HepG2 (cell line): ENCODE measurements around the gene CAMK2G. TPM values are rescaled to one million over a fixed set of nuclear protein-coding genes. Genes with fewer than 3 reads are reported as not detected.

Experiments used
- FOSL1 ChIP-seq: sonication (generic); formaldehyde crosslinking; IDR thresholded peaks from 2 replicates; pipeline ENCODE4 v1.9.0; 2021; ENCODE audit warnings: missing genetic modification reagents, borderline replicate concordance
- FOXO1 ChIP-seq: sonication (generic); formaldehyde crosslinking; IDR thresholded peaks from 2 replicates; pipeline ENCODE4 v1.4.0; 2020; ENCODE audit warnings: missing genetic modification reagents
- HNF4A ChIP-seq: sonication (generic); formaldehyde crosslinking; IDR thresholded peaks from 2 replicates; pipeline ENCODE4 v1.4.0; 2020; ENCODE audit warnings: missing genetic modification reagents
- NONO ChIP-seq, 2 experiments: fragments of 450-650 bp in 1 of 2; sonication (generic) in 1 of 2; formaldehyde crosslinking in 1 of 2; IDR thresholded peaks in 1 of 2; conservative IDR thresholded peaks in 1 of 2; 2 replicates each; pipeline versions ENCODE4 v1.6.1 to v1.8.0; 2017 to 2022; ENCODE audit warnings: mild to moderate bottlenecking in 1 of 2, missing genetic modification reagents in 1 of 2, moderate library complexity in 1 of 2
- POLR2A ChIP-seq, 2 experiments: IDR thresholded peaks; 2 replicates each; pipeline ENCODE4 v1.6.1; 2011; ENCODE audit warnings: low read depth in 2 of 2, low read length in 2 of 2, mild to moderate bottlenecking in 1 of 2, moderate library complexity in 1 of 2; ENCODE audit not compliant: insufficient read depth in 1 of 2
- SRSF9 ChIP-seq: fragments of 200-400 bp; formaldehyde crosslinking; IDR thresholded peaks from 2 replicates; pipeline ENCODE4 v1.6.1; 2018; ENCODE audit warnings: borderline replicate concordance, mild to moderate bottlenecking, low read depth, low read length; ENCODE audit not compliant: insufficient read depth, poor library complexity, severe bottlenecking
- ZNF10 ChIP-seq: sonication (generic); formaldehyde crosslinking; IDR thresholded peaks from 2 replicates; pipeline ENCODE4 v1.4.0; 2020; ENCODE audit warnings: mild to moderate bottlenecking, low read depth, missing genetic modification reagents, borderline replicate concordance
- ZNF143 ChIP-seq: sonication (generic); formaldehyde crosslinking; IDR thresholded peaks from 2 replicates; pipeline ENCODE4 v1.4.0; 2020; ENCODE audit warnings: missing genetic modification reagents
- ZNF333 ChIP-seq: sonication (generic); formaldehyde crosslinking; IDR thresholded peaks from 2 replicates; pipeline ENCODE4 v1.4.0; 2020; ENCODE audit warnings: mild to moderate bottlenecking, missing genetic modification reagents, borderline replicate concordance
- ZNF546 ChIP-seq: sonication (generic); formaldehyde crosslinking; conservative IDR thresholded peaks from 2 replicates; pipeline ENCODE4 v1.8.1; 2023; ENCODE audit warnings: mild to moderate bottlenecking, missing genetic modification reagents
- ZNF644 ChIP-seq: IDR thresholded peaks from 2 replicates; pipeline ENCODE4 v1.6.1; 2016; ENCODE audit warnings: low read depth
- ZNF782 ChIP-seq: sonication (generic); formaldehyde crosslinking; IDR thresholded peaks from 2 replicates; pipeline ENCODE4 v1.4.0; 2020; ENCODE audit warnings: missing genetic modification reagents, mild to moderate bottlenecking, borderline replicate concordance
- polyA plus RNA-seq, 8 experiments: library from polyadenylated mRNA; depleted of rRNA in 3 of 8; stranded (reverse) in 7 of 8; unstranded in 1 of 8; fragments of >200 nt; fragmentation: Illumina TruSeq in 4 of 8; extraction: Trizol in 4 of 8; gene quantifications; 2 replicates each; pipeline versions ENCODE4 v1.2.1 to v1.2.3, GENCODE V29; 2011 to 2016; ENCODE audit warnings: low read depth in 4 of 8, missing spikeins in 1 of 8, mixed read lengths in 1 of 8; ENCODE audit not compliant: insufficient read depth in 1 of 8
- total RNA-seq, 5 experiments: library from RNA; depleted of rRNA; stranded (reverse); fragments of >200 nt; fragmentation: Illumina TruSeq; extraction: Trizol; gene quantifications; 2 replicates each; pipeline ENCODE4 v1.2.3, GENCODE V29; 2016; ENCODE audit warnings: low read depth in 1 of 5
- TF ChIP-seq, protein P1 (sequence below): IDR thresholded peaks from 2 replicates; pipeline ENCODE4 v1.6.1; 2018; ENCODE audit warnings: missing genetic modification reagents, mild to moderate bottlenecking, missing compliant biosample characterization
- TF ChIP-seq, protein P2 (sequence below): sonication (generic); formaldehyde crosslinking; IDR thresholded peaks from 2 replicates; pipeline ENCODE4 v1.5.1; 2020; ENCODE audit warnings: mild to moderate bottlenecking, missing genetic modification reagents, moderate library complexity
- TF ChIP-seq, protein P3 (sequence below): sonication (generic); formaldehyde crosslinking; IDR thresholded peaks from 2 replicates; pipeline ENCODE4 v1.5.1; 2020; ENCODE audit warnings: missing genetic modification reagents, mild to moderate bottlenecking, borderline replicate concordance
- TF ChIP-seq, protein P4 (sequence below): sonication (generic); formaldehyde crosslinking; IDR thresholded peaks from 2 replicates; pipeline ENCODE4 v1.4.0; 2020; ENCODE audit warnings: missing genetic modification reagents, borderline replicate concordance

Gene CAMK2G
- total and polyA plus RNA-seq, 2 of the 13 experiments (the other 11 are each of a cell fraction or from before 2014, with no cell fraction given) = 15.9 to 18.8 TPM

DNA sequence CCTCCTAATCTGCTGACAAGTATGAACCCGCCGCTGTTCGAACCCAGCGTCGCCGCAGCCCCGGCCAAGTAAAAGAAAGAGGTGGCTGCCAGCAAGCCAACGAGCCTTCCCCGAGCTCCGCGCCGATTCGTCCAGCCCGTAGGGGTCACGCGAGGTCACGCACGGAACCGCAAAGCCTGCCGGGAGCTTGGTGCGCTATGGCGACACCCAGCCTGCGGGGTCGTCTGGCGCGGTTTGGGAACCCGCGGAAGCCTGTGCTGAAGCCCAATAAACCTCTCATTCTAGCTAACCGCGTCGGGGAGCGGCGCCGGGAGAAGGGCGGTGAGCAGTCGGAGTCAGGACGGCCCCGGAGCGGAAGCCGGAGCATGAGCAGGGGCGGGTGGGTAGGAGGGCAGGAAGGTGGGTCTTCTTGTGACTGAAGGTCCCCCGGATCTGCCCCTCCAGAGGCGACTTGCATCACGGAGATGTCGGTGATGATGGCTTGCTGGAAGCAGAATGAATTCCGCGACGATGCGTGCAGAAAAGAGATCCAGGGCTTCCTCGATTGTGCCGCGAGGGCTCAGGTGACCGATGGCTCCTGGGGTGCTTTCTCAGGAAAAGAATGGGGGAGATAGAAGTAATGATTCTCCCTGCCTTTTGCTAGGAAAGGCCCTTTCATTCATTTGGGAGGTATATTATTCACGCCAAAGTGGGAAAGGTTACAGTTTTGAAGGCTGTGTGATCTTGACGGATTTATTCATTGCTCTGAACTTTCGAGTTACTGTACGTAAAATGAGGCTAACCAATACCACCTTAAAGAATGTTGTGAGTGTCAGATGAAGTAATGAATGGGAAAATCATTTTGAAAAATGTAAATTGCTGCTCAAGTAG is 92.2 kb downstream of the CAMK2G start, which contains the start of gene CHCHD1 (continued):
- TF ChIP-seq, protein P1, sequence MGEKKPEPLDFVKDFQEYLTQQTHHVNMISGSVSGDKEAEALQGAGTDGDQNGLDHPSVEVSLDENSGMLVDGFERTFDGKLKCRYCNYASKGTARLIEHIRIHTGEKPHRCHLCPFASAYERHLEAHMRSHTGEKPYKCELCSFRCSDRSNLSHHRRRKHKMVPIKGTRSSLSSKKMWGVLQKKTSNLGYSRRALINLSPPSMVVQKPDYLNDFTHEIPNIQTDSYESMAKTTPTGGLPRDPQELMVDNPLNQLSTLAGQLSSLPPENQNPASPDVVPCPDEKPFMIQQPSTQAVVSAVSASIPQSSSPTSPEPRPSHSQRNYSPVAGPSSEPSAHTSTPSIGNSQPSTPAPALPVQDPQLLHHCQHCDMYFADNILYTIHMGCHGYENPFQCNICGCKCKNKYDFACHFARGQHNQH (CRISPR knock-in tag) = peak; percentile 66; the same call in 1 of the 2 replicates
- 0 out of 2 replicates have a peak, but pooled peaks have one; percentile 22 for TF ChIP-seq ZNF644 (CRISPR knock-in tag)
- 0 out of 2 replicates have a peak, but pooled peaks have one; percentile 24 for TF ChIP-seq HNF4A (CRISPR knock-in tag)
- TF ChIP-seq ZNF546 = peak; percentile 77; the same call in 1 of the 2 replicates
- TF ChIP-seq, protein P2, sequence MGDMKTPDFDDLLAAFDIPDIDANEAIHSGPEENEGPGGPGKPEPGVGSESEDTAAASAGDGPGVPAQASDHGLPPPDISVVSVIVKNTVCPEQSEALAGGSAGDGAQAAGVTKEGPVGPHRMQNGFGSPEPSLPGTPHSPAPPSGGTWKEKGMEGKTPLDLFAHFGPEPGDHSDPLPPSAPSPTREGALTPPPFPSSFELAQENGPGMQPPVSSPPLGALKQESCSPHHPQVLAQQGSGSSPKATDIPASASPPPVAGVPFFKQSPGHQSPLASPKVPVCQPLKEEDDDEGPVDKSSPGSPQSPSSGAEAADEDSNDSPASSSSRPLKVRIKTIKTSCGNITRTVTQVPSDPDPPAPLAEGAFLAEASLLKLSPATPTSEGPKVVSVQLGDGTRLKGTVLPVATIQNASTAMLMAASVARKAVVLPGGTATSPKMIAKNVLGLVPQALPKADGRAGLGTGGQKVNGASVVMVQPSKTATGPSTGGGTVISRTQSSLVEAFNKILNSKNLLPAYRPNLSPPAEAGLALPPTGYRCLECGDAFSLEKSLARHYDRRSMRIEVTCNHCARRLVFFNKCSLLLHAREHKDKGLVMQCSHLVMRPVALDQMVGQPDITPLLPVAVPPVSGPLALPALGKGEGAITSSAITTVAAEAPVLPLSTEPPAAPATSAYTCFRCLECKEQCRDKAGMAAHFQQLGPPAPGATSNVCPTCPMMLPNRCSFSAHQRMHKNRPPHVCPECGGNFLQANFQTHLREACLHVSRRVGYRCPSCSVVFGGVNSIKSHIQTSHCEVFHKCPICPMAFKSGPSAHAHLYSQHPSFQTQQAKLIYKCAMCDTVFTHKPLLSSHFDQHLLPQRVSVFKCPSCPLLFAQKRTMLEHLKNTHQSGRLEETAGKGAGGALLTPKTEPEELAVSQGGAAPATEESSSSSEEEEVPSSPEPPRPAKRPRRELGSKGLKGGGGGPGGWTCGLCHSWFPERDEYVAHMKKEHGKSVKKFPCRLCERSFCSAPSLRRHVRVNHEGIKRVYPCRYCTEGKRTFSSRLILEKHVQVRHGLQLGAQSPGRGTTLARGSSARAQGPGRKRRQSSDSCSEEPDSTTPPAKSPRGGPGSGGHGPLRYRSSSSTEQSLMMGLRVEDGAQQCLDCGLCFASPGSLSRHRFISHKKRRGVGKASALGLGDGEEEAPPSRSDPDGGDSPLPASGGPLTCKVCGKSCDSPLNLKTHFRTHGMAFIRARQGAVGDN (CRISPR knock-in tag) = peak; percentile 99
- TF ChIP-seq ZNF143 (CRISPR knock-in tag) = peak; percentile 97
- peak; percentile 75 to 92 for TF ChIP-seq POLR2A (IDR thresholded peaks at IDR 0.05; ENCODE audit: insufficient read depth in 1 of 2, low read depth in 2 of 2, low read length in 2 of 2)
- TF ChIP-seq, protein P3, sequence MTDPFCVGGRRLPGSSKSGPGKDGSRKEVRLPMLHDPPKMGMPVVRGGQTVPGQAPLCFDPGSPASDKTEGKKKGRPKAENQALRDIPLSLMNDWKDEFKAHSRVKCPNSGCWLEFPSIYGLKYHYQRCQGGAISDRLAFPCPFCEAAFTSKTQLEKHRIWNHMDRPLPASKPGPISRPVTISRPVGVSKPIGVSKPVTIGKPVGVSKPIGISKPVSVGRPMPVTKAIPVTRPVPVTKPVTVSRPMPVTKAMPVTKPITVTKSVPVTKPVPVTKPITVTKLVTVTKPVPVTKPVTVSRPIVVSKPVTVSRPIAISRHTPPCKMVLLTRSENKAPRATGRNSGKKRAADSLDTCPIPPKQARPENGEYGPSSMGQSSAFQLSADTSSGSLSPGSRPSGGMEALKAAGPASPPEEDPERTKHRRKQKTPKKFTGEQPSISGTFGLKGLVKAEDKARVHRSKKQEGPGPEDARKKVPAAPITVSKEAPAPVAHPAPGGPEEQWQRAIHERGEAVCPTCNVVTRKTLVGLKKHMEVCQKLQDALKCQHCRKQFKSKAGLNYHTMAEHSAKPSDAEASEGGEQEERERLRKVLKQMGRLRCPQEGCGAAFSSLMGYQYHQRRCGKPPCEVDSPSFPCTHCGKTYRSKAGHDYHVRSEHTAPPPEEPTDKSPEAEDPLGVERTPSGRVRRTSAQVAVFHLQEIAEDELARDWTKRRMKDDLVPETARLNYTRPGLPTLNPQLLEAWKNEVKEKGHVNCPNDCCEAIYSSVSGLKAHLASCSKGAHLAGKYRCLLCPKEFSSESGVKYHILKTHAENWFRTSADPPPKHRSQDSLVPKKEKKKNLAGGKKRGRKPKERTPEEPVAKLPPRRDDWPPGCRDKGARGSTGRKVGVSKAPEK = no peak
- TF ChIP-seq SRSF9 = no peak
- TF ChIP-seq FOXO1 (CRISPR knock-in tag) = no peak; the same call in 1 of the 2 replicates
- TF ChIP-seq, protein P4, sequence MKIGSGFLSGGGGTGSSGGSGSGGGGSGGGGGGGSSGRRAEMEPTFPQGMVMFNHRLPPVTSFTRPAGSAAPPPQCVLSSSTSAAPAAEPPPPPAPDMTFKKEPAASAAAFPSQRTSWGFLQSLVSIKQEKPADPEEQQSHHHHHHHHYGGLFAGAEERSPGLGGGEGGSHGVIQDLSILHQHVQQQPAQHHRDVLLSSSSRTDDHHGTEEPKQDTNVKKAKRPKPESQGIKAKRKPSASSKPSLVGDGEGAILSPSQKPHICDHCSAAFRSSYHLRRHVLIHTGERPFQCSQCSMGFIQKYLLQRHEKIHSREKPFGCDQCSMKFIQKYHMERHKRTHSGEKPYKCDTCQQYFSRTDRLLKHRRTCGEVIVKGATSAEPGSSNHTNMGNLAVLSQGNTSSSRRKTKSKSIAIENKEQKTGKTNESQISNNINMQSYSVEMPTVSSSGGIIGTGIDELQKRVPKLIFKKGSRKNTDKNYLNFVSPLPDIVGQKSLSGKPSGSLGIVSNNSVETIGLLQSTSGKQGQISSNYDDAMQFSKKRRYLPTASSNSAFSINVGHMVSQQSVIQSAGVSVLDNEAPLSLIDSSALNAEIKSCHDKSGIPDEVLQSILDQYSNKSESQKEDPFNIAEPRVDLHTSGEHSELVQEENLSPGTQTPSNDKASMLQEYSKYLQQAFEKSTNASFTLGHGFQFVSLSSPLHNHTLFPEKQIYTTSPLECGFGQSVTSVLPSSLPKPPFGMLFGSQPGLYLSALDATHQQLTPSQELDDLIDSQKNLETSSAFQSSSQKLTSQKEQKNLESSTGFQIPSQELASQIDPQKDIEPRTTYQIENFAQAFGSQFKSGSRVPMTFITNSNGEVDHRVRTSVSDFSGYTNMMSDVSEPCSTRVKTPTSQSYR (CRISPR knock-in tag) = 0 out of 2 replicates have a peak, but pooled peaks have one; percentile 28
- no peak; the same call in 1 of the 2 replicates for TF ChIP-seq ZNF782 (CRISPR knock-in tag)
- TF ChIP-seq NONO (IDR thresholded peaks at IDR 0.05) = no peak
- peak; percentile 77 for TF ChIP-seq NONO (CRISPR knock-in tag; conservative IDR thresholded peaks at IDR 0.05)
- TF ChIP-seq FOSL1 = no peak
- no peak for TF ChIP-seq ZNF333 (CRISPR knock-in tag)
- no peak for TF ChIP-seq ZNF10 (CRISPR knock-in tag)
